Uterus (tissue), 2 donors: ENCODE data around the gene ZFP57.

Source experiments
- CTCF ChIP-seq, 4 experiments: fragments of 200-600 bp in 2 of 4; fragments of 450-650 bp in 2 of 4; sonication (generic) in 2 of 4; IDR thresholded peaks; one replicate each; pipeline ENCODE4 v1.5.1; 2016 to 2019; ENCODE audit warnings: antibody characterized with exemption in 4 of 4, mild to moderate bottlenecking in 2 of 4, moderate library complexity in 1 of 4
- POLR2A ChIP-seq, 2 donors: fragments of 450-650 bp; IDR thresholded peaks; one replicate each; pipeline ENCODE4 v1.6.1; 2016; ENCODE audit warnings: antibody characterized with exemption in 2 of 2, mild to moderate bottlenecking in 1 of 2, moderate library complexity in 1 of 2

- TF ChIP-seq CTCF (IDR thresholded peaks at IDR 0.05) (no peak), POLR2A (IDR thresholded peaks at IDR 0.05) (no peak)
These were observed 50.6 kb downstream of the ZFP57 start for GRCh38 chr6:29630315-29630714.
